ENCODE results near the gene POLR2E.
A peak's percentile ranks its signal among the peaks of the same experiment; 100 is the strongest.

DNA sequence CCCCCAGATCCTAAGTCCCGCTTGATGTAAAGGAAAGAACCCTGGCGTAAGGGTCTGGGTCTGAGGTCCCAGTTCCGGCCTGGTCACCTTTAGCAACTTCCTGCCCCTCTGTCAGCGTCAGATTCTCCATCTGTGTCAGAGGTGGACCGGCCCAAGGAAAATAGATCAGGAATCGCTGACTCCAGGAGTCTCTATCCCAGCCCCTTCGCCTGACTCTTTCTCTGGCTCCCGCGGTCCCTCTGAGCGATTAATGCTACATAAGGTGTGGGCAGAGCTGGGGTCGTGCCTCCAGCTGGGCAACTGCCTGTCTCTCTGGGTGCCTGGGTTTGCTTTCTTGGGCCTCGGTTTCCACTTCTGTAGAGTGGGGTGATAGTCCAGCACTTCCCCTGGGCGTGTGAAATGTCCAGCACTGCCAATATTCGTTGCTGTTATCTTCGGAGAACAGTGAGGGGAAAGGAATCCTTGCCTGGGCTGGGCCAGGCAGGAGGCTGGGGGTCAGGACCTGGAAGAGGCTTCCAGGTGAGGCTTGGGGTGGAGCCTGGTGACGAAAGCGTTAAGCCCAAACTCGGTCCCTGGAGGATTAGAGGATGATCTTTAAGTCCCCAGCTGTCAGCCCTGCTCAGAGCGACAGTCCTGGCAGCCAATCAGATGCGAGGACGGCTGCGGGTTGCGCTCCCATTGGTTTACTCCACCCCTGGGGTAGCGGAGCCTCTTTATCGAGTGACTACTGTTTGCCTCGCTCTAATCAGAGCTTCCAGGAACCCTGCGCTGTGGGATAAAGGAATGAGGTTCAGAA, 54.5 kb downstream of the POLR2E start:
- TF ChIP-seq STAT1 (conservative IDR thresholded peaks at IDR 0.05) (no peak), POLR2A (IDR thresholded peaks at IDR 0.05; ENCODE audit: low read depth, low read length) (no peak), ATF7 (IDR thresholded peaks at IDR 0.05; ENCODE audit: low read depth) (peak; percentile 48; the same call in 1 of the 2 replicates)
- TF ChIP-seq, protein P1, sequence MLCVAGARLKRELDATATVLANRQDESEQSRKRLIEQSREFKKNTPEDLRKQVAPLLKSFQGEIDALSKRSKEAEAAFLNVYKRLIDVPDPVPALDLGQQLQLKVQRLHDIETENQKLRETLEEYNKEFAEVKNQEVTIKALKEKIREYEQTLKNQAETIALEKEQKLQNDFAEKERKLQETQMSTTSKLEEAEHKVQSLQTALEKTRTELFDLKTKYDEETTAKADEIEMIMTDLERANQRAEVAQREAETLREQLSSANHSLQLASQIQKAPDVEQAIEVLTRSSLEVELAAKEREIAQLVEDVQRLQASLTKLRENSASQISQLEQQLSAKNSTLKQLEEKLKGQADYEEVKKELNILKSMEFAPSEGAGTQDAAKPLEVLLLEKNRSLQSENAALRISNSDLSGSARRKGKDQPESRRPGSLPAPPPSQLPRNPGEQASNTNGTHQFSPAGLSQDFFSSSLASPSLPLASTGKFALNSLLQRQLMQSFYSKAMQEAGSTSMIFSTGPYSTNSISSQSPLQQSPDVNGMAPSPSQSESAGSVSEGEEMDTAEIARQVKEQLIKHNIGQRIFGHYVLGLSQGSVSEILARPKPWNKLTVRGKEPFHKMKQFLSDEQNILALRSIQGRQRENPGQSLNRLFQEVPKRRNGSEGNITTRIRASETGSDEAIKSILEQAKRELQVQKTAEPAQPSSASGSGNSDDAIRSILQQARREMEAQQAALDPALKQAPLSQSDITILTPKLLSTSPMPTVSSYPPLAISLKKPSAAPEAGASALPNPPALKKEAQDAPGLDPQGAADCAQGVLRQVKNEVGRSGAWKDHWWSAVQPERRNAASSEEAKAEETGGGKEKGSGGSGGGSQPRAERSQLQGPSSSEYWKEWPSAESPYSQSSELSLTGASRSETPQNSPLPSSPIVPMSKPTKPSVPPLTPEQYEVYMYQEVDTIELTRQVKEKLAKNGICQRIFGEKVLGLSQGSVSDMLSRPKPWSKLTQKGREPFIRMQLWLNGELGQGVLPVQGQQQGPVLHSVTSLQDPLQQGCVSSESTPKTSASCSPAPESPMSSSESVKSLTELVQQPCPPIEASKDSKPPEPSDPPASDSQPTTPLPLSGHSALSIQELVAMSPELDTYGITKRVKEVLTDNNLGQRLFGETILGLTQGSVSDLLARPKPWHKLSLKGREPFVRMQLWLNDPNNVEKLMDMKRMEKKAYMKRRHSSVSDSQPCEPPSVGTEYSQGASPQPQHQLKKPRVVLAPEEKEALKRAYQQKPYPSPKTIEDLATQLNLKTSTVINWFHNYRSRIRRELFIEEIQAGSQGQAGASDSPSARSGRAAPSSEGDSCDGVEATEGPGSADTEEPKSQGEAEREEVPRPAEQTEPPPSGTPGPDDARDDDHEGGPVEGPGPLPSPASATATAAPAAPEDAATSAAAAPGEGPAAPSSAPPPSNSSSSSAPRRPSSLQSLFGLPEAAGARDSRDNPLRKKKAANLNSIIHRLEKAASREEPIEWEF (IDR thresholded peaks at IDR 0.05; ENCODE audit: insufficient replicate concordance, low read depth, low read length) = no peak
- TF ChIP-seq, protein P2, sequence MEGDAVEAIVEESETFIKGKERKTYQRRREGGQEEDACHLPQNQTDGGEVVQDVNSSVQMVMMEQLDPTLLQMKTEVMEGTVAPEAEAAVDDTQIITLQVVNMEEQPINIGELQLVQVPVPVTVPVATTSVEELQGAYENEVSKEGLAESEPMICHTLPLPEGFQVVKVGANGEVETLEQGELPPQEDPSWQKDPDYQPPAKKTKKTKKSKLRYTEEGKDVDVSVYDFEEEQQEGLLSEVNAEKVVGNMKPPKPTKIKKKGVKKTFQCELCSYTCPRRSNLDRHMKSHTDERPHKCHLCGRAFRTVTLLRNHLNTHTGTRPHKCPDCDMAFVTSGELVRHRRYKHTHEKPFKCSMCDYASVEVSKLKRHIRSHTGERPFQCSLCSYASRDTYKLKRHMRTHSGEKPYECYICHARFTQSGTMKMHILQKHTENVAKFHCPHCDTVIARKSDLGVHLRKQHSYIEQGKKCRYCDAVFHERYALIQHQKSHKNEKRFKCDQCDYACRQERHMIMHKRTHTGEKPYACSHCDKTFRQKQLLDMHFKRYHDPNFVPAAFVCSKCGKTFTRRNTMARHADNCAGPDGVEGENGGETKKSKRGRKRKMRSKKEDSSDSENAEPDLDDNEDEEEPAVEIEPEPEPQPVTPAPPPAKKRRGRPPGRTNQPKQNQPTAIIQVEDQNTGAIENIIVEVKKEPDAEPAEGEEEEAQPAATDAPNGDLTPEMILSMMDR (IDR thresholded peaks at IDR 0.05 in 2 of 3, conservative IDR thresholded peaks at IDR 0.05 in 1 of 3; ENCODE audit: control insufficient read depth in 2 of 3, extremely low read depth in 1 of 3, insufficient read depth in 1 of 3, low read depth in 3 of 3, low read length in 3 of 3) = no peak
- TF ChIP-seq, protein P3, sequence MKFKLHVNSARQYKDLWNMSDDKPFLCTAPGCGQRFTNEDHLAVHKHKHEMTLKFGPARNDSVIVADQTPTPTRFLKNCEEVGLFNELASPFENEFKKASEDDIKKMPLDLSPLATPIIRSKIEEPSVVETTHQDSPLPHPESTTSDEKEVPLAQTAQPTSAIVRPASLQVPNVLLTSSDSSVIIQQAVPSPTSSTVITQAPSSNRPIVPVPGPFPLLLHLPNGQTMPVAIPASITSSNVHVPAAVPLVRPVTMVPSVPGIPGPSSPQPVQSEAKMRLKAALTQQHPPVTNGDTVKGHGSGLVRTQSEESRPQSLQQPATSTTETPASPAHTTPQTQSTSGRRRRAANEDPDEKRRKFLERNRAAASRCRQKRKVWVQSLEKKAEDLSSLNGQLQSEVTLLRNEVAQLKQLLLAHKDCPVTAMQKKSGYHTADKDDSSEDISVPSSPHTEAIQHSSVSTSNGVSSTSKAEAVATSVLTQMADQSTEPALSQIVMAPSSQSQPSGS (IDR thresholded peaks at IDR 0.05; ENCODE audit: low read length) = no peak

Measured in GM12878 (cell line).